Measurements from ENCODE around the gene HK1.
A peak's percentile ranks its signal among the peaks of the same experiment; 100 is the strongest.

DNA sequence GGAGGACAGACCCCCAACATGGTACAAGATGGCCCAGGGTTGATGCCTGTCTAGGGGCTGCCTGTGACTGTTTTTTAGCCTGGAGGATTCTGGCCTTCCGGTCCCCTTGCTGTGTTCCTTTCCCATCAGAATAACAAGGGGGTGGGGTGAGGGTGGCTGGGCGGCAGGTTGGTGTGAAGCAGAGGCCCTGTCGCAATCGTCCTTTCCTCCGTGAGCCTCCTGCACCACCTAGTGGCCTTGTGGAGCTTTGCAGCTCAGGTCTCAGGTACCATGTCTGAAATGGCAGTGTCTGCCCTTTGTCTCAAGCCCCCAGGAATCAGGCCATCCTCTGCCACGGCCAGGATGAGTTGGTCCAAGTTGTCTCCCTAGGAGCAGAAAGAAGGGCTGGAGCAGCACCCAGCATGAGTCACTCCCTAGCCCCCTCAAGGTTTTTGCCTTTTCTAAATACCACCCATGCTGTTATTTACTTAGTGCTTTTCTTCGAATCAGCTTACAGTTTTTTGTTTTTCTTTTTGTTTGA is 114.2 kb downstream of the HK1 start:
- TF ChIP-seq, protein P1, sequence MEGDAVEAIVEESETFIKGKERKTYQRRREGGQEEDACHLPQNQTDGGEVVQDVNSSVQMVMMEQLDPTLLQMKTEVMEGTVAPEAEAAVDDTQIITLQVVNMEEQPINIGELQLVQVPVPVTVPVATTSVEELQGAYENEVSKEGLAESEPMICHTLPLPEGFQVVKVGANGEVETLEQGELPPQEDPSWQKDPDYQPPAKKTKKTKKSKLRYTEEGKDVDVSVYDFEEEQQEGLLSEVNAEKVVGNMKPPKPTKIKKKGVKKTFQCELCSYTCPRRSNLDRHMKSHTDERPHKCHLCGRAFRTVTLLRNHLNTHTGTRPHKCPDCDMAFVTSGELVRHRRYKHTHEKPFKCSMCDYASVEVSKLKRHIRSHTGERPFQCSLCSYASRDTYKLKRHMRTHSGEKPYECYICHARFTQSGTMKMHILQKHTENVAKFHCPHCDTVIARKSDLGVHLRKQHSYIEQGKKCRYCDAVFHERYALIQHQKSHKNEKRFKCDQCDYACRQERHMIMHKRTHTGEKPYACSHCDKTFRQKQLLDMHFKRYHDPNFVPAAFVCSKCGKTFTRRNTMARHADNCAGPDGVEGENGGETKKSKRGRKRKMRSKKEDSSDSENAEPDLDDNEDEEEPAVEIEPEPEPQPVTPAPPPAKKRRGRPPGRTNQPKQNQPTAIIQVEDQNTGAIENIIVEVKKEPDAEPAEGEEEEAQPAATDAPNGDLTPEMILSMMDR (IDR thresholded peaks at IDR 0.05), result peak; percentile 89 to 98 (median 96)
- TF ChIP-seq POLR2A (IDR thresholded peaks at IDR 0.05), result no peak
